Chondrocyte (in vitro differentiated cells): ENCODE measurements around the gene SUN5. TPM values are rescaled to one million over a fixed set of nuclear protein-coding genes. Genes with fewer than 3 reads are reported as not detected.

Source experiments
- DNase-seq: peaks from one replicate; pipeline ENCODE4 v3.0.0; 2021; ENCODE audit warnings: mixed read lengths, low spot score
- H3K27ac Mint-ChIP-seq: one replicate; pipeline ENCODE4 v1.8.0; 2021; ENCODE audit warnings: mild to moderate bottlenecking, moderate library complexity, mixed read lengths; ENCODE audit not compliant: unreplicated experiment
- H3K27me3 Mint-ChIP-seq: 2 replicates; pipeline ENCODE4 v1.8.0; 2021; ENCODE audit warnings: low read depth, mixed read lengths
- H3K36me3 Mint-ChIP-seq: 2 replicates; pipeline ENCODE4 v1.8.0; 2021; ENCODE audit warnings: low read depth, mixed read lengths
- H3K4me1 Mint-ChIP-seq: 2 replicates; pipeline ENCODE4 v1.8.0; 2021; ENCODE audit warnings: low read depth, mild to moderate bottlenecking, mixed read lengths
- H3K4me3 Mint-ChIP-seq: one replicate; pipeline ENCODE4 v1.8.0; 2021; ENCODE audit warnings: mild to moderate bottlenecking, moderate library complexity, mixed read lengths; ENCODE audit not compliant: unreplicated experiment
- H3K9me3 Mint-ChIP-seq: 2 replicates; pipeline ENCODE4 v1.8.0; 2021; ENCODE audit warnings: low read depth, mixed read lengths
- CTCF ChIP-seq: fragments of 200-600 bp; sonication (generic); IDR thresholded peaks from 2 replicates; pipeline ENCODE4 v1.5.0; 2021; ENCODE audit warnings: antibody characterized with exemption, mild to moderate bottlenecking, moderate library complexity
- total RNA-seq: library from RNA; stranded (reverse); gene quantifications from 3 replicates; pipeline ENCODE4 v1.2.1, GENCODE V29; 2021

The SUN5 gene
- total RNA-seq, 1 donor from 2014 or later: not detected

- Mint-ChIP-seq H3K9me3 (no peaks in the 10 kb centered on the region), H3K36me3 (no peaks in the 10 kb centered on the region), H3K27ac (no peak overlapping the region), H3K4me3 (no peak overlapping the region), H3K27me3 (peaks cover 22% of the 10 kb centered on the region), H3K4me1 (no peaks in the 10 kb centered on the region)
- DNase-seq: no peak
- no peak for TF ChIP-seq CTCF
These were observed 36.2 kb downstream of the SUN5 start for GRCh38 chr20:32967961-32968457.

- H3K9me3 Mint-ChIP-seq: no peaks in the 10 kb centered on the region
These were observed 37.1 kb downstream of the SUN5 start for GRCh38 chr20:32966881-32967781.

GRCh38 chr20:32966382-32966781, 37.9 kb downstream of the SUN5 start:
- TF ChIP-seq CTCF: no peak
- Mint-ChIP-seq H3K4me1 (no peaks in the 10 kb centered on the region), H3K4me3 (no peak overlapping the region), H3K9me3 (no peaks in the 10 kb centered on the region), H3K27me3 (peaks cover 29% of the 10 kb centered on the region), H3K36me3 (no peaks in the 10 kb centered on the region), H3K27ac (no peak overlapping the region)
- DNase-seq: peak; percentile 42

More at GRCh38 chr20:32966881-32967781, 37.1 kb downstream of the SUN5 start:
- TF ChIP-seq CTCF: no peak
- no peak overlapping the region for H3K4me3 Mint-ChIP-seq
- H3K4me1 Mint-ChIP-seq: no peaks in the 10 kb centered on the region
- no peak overlapping the region for H3K27ac Mint-ChIP-seq
- peaks cover 25% of the 10 kb centered on the region for H3K27me3 Mint-ChIP-seq
- peak; percentile 78 for DNase-seq
- H3K36me3 Mint-ChIP-seq: no peaks in the 10 kb centered on the region

- Mint-ChIP-seq H3K4me3 (no peak overlapping the region), H3K27me3 (peaks cover 33% of the 10 kb centered on the region), H3K36me3 (no peaks in the 10 kb centered on the region), H3K9me3 (no peaks in the 10 kb centered on the region), H3K27ac (no peak overlapping the region), H3K4me1 (no peaks in the 10 kb centered on the region)
- DNase-seq: peak; percentile 74
- TF ChIP-seq CTCF: no peak
These were observed 38.5 kb downstream of the SUN5 start for GRCh38 chr20:32965581-32966373.

GRCh38 chr20:32965115-32965514, 39.1 kb downstream of the SUN5 start:
- no peak overlapping the region for H3K4me3 Mint-ChIP-seq
- H3K36me3 Mint-ChIP-seq: no peaks in the 10 kb centered on the region
- no peak overlapping the region for H3K27ac Mint-ChIP-seq

More at GRCh38 chr20:32965115-32965514, 39.1 kb downstream of the SUN5 start:
- Mint-ChIP-seq H3K27me3 (peaks cover 33% of the 10 kb centered on the region), H3K9me3 (no peaks in the 10 kb centered on the region), H3K4me1 (no peaks in the 10 kb centered on the region)
- DNase-seq: no peak
- TF ChIP-seq CTCF: no peak
